ENCODE data around the gene CD93.

The CD93 gene

DNA sequence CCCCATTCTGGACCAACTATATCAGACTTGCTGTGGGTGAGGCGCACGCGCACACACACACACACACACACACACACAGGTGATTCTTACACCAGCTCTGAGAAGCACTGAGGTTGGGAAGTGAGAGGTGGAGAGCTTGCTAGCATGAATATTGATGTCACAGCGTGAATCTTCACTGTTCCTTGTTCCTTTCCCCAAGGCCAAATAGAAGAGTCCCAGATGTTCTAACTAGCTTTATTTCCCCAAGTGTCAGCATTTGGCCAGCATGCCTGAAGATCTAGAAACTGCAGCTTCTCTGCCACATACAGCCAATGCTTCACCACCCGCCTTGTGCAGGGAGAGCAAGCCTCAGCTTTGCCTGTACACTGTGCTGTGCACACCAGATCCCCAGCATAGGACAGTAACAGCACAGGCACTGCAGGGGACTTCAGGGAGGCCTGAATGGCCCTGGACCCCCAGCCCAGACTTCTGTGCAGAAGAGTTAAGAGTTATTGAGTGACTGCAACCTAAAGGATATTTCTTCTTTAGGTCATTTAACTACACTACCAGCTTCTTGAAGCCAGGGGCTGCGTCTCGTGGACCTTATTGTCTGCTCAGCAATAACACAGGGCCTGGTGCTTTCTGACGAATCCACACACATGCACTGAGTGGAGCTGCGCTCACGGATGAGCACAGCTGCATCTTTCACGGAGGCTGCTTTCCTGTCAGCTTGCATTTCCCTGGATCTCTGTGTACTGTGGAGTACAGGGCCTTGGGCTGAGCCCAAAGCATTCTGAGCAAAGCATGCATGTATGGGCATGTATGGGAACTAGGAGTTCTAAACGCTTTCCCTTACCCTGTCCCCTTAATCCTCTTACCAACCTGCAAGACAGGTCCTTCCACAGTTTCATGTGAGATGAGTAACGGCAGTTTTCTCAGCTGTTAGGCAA lies 13.9 kb upstream of the CD93 start:
- DNase-seq, result no peak

DNA sequence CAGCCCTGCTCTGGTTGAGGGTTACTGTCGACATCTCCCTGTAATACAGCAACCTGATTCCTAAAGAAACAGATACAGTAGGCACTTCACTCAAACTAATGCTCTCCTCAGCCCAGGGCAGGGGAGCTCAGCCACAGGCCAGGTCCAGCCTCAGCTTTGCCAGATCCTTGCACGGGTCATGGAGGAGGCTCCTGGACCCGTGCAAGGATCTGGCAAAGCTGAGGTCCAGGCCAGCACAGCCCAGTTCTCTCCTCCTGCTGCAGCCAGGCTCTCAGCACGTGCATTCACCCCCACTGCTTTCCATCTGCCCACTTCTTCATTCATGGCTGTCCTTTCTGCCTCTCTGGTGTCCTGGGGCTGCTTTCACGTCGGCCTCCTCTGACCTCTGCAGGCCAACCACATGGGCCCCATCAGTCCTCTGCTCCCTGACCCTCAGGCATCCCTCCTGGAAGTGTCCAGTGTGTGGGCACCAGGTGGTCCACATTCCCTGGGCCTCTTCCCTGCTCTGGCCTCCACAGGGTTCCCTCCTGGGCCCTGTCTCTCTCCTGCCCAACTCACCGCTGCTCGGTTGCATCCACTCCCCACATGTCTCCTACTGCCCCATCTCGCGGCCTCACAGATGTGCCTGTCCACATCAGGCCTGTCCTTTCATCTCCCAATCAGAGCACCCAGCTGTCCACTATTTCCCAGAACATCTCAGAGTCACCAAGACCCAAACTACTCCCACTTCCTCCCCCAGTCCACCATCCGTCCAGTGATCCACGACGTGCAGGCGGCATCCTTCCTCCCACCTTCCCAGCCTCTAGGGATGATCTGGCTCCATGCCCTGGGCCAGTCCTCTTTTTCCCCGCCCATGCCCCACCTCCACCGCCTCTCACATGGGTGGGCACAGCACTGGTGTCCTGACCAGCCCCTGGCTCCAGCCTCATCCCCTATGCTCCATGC lies 11.8 kb upstream of the CD93 start:
- no peak for DNase-seq

DNA sequence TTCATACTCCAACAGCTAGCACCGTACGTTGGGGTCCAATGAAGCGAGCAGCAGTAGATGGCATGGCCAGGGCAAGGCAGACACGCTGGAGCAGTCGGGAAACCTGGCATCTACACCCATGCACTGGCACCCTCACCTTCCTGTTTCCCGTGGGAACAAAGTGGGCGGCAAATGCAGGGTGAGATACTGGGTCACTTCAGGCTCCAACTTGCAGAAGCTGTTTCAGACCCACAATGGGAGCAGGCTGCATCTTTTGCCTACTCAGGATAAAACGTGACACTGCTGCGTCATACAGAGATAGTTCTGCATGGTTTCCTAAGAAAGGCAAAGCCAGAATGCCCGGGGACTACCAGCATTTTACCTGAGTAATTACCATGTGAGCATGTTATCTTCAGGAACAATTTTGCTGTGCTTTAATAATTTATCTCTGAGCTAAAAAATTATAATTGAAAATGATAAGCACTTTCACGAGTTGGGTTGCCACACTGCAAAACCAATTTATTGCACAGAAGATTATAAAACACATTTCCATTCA lies 10.9 kb upstream of the CD93 start:
- no peak for DNase-seq

DNA sequence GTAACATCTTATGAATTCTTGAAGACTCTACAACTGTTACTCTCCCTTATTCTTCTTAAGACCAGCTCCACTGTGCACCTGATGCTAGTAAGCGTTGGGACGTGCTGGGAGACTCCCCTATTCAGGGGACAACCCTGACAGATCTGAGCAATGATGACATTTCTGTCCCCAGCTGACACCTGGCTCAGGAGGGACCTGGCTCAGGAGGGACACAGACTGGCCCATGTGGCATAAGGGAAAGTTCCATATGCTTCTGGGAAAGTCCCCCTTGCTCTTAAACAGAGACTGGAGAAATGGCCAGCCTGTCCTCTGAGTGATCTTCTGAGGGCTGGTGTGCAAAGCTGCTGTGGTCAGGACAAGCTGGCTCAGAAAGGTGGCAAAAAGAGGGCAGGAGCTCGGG lies 10.0 kb upstream of the CD93 start:
- DNase-seq, result no peak

DNA sequence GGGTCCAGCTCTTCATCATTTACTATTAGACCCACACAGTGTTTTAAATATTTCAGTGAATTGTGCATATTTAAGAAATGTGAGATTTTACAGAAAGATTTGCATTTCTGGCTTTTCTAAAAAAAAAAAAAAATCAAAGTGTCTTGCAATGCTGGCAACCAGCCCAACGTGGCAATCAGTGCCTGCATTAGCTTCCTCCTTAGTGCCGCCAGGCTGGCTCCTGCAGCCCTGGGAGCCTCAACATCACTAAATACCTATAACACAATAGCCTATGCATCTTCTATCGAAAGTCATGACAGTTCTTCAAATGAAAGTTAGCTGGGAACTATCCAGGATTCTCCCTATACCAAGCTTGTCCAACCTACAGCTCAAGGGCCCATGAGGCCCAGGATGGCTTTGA lies 9.4 kb upstream of the CD93 start:
- DNase-seq, result no peak

DNA sequence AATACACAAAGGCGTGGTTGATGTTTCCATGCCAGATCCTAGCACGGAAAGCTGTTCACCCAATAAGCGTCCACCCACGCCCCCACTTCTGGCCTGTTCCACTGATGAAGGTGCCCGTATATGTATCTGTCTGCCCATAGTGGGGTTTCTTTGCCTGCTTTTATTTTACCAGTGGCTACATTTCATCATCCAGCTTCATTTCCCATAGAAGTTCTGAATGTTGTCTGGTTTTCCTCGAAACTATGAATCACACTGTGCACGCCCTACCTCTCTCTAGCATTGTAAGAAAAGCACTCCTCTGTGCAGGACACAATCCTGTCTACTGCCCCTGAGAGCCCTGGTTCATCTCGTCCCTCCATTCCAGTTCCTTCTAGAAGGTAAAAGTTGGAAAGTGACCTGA lies 8.8 kb upstream of the CD93 start:
- DNase-seq, result no peak

DNA sequence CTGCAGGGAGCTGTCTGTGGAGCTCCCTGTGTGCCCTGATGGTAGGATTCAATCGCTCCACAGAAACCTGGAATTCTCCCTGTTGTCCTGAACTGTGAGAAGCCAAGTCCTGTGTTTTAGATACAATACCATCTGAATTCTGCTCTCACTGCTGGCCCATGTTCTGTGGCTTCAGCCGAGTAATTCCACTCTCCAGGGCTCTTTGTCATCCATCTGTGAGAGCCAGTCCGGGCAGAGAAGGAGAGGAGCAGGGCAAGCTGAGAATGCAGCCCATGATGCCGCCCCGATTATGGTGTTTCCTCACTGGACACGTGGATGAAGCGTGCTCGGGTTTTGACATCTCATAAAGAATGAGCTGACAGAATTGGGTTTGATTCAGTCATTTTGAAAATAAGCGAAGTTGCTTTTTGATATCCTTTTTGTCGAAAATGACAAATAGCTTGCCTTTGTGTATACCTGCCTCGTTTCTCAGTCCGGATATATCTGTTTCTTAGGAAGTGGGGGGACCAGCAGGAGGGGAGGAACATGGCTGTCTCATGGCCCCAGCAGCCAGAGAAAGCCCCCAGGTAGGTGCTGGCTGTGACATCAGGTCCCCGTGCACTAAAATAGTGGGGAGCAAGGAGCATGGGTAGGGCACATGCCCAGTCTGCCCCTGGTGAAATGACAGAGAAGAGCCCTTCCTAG lies 8.2 kb upstream of the CD93 start:
- DNase-seq, result no peak

DNA sequence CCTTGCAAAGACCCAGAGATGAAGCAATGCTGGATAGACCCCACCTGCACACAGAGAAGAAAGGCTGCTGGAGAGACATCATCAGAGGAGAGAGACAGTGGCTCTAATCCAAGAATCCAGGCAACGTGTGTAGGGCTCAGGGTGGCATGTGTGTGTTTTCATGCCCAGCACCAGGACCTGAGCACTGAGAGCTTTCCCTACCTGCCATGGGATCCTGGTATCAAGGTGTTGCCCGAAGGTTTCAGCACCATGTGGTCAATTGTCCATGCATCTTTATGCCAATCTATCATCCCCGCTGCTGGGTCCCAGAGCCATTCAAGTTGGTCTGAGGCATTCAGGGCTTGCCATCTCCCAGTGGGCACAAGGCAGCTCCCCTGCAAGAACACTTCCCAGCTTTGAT lies 7.5 kb upstream of the CD93 start:
- no peak for DNase-seq

DNA sequence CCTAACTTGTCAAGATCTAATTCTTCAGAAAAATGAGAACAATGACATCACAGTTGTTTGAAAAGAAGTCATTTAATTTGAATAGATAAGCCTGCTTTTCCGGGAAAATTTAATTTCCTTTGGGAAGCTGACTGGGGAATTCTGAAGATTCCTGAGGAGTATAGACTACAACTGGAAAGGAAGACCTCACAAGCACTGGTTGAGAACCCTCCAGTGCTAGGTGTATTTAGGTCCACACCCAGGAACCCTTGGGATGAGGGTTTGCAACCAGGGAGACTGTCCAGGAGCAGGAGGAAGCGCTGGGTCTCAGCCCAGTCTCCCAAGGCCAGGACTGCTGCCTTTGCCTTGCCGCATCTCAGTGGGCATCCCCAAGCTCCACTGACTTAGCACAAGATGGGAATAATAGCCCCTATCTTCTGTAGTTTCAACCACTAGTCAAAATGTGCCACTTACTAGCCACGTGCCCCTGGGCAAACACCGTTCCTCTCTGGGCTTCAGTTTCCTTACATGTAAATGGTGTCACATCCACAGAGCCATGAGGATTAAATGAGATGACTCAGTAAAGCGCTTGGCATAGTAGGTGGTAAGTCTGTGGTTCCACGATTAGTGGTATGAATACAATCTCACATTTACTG lies 6.9 kb upstream of the CD93 start:
- DNase-seq, result no peak

DNA sequence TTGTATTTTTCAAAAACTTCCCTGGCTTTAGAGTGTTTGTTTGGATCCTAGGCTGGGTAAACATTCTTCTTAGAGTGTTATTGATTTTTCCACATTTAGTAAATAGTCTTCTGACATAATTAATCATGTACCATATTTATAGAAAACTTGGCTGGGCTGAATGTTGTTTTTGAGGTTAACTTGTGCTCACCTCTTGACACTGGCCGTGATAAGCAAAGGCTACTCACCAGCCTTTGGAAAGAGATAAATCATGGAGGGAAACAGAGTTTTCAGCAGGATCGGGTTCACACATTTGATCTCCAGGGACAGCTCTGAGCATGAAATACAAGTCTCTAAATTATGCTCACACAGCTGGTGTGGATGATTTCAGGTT lies 6.2 kb upstream of the CD93 start:
- DNase-seq, result no peak

DNA sequence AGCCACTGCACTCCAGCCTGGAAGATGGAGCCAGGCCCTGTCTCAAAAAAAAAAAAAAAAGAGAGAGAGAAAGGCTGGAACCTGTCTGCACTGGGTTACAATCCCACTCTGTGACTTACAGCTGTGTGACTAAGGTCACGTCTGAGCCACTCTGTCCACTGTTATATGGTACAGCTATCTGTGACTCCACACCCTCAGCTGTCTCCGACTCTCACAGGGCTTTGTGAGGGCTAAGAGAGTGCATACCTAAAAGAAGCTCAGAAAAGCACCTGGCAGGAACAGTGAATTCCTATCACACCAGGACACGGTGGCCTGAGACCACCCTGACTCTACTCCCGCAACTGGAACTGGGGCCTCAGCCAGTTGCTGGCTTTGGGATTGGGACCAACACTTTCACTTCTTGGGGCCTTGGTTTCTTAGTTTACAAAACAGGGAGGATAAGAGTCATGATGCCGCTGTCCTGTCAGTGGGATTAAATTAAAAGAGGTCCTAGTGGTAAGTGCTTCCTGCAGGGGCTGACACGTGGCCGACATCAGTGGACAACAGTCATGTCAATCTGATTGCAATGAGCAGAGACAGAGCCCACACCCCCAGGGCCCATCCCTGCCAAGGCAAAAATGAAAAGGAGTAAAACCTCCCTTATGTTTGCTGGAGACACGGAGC lies 5.7 kb upstream of the CD93 start:
- no peak for DNase-seq

DNA sequence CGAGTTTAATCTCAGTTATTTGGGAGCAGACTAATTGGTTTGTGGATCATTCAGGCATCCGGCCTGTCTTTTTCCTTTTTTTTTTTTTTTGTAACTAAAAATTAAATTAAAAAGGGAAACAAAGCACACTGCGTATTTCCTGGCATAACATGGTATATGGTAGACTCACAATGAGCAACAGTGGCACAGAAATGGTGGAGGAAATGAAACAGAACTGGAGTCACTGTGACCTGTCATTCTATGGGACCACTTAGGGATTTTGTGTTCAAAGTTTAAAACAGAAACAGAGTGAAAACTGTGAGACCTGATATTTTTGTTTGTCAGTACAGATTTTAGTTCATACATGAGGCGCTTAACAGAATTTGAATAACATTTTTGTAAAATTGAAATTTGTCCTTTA lies 4.8 kb upstream of the CD93 start:
- DNase-seq, result no peak

DNA sequence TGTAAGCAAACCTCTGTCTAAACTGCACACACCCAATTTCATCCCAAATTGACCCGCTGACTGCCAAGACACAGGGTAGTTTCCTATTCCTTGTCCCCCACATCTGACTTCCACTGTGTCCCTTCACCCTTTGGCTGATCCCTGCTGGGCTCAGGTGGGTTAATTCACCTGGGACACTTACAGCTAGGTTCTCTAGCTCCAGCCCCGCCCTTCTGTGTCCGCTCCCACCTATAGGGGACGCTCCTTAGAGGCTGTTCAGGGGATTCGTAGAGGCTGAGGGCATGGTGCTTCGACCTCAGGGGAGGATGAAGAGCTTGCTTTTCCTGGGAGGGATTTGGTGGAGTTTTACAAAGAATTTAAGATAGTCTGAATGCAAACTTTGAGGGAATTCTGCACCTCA lies 4.0 kb upstream of the CD93 start:
- DNase-seq, result no peak

DNA sequence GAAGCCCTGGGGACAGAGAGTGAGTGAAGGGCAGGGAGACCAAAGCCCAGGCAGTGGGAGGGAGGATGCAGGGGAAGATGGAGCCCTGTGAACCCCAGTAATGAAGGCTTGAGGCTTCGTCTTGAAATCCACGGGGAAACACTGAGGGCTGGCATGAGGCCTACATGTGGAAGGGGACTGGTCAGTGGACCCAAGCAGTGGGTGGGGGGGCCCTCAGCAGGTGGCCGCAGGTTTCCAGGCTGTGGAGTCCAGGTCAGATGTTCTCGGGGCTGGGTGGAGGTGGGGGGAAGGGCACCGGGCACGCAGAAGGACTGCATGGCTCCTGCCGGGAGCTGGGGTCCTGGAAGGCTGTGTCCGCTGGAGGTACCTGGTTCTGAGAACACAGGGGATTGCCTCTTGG lies 2.7 kb upstream of the CD93 start:
- no peak for DNase-seq

DNA sequence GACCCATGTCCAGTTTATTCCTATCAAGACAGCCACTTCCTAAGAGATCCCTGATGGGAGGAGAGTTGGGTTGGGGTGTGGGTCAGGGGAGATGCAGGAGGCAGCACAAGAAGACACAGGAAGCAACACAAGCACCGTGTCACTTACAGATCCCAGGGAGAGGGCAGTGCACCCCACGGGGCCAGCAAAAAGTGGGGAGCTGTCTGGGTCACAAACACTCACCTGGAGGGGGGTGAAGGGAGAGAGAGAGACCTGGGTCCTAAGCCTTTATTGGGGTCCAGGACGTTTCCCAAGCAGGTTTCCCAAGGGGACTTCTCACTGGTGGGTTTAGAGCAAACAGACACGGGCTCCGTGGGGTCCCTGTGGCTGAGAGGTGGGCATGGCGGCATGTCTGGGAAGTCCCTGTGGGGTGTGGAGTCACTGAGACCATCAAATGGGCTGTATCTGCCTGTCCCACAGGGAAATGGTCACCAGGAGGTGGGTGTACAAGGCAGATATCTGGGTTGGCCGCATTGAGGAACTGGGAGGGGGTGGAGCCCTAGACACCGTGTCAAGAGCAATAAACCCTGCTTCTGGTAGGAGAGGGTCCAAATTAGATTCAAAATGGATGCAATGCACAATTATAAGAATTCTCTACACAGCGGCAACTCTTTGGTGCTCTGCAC lies 1.6 kb upstream of the CD93 start:
- DNase-seq, result no peak

DNA sequence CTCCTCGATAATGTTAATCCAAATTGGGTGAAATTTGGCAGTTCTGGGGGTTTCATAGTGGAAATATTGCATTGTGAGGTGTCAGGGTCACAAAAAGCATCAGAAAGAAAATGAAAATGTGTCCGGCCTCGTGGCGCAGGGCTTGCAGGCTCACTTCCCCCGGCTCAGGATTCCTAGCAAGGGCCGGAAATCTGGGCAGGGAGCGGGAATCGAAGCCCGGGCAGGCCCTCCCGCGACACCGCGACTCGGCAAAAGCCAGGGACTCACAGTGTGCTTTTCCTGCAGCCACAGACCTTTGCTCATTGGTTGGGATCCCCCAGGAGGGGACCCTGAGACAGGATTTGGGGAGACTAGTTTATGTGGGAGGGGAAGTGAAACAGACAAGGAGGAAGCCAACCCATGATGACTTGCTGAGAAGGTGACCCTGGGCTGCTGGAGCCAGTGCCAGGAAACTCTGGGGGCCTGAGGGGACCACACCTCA lies 847 bp upstream of the CD93 start:
- DNase-seq, result no peak

DNA sequence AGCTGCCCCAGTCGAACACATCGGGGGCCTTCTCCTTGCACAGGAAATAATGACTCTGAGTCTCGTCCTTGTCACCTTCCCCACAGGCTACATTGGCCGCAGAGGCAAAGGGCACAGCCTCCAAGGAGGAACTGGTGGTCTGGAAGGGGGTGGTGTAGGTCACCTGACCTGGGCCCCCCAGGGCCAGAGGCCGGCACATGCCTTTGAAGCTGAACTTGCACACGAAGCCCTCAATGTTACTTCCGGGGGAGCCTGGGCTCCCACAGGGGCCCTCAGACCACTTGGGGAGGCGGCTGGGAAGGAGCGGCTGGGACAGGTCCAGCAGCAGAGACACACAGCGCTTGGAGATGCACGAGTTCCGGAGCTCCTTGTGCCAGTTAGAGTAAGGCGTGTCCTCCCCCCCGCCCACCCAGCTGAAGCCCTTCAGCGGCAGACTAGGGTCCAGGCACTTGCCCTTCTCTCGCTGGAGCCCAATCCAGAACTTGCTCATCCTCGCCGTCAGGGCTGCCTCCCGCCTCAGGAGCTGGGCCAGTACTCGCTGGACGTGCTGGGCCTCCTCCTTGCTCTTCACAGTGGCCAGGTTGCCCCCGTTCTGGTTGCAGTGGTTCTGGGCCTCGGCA lies 578 bp downstream of the CD93 start:
- DNase-seq, result no peak

DNA sequence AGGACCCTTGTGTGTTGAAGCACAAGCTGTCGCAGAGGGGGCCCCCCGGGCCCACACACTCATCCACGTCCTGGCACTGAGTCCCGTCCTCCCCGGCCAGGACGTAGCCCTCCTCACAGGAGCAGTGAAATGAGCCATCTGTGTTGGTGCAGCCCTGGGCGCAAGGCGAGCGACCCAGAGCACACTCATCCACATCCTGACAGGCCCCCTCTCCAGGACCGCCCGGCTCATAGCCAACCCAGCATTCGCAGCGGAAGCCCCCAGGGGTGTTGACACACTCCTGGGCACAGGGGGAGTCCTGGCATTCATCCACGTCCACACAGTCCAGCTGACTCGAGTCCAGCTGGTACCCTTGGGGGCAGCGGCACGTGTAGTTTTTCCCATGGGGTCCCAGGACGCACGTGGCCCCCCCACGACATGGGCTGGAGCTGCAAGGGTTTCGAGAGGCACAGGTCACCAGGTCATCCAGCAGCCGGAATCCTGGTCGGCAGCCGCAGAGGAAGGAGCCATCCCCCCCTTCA lies 1.2 kb downstream of the CD93 start:
- no peak for DNase-seq

DNA sequence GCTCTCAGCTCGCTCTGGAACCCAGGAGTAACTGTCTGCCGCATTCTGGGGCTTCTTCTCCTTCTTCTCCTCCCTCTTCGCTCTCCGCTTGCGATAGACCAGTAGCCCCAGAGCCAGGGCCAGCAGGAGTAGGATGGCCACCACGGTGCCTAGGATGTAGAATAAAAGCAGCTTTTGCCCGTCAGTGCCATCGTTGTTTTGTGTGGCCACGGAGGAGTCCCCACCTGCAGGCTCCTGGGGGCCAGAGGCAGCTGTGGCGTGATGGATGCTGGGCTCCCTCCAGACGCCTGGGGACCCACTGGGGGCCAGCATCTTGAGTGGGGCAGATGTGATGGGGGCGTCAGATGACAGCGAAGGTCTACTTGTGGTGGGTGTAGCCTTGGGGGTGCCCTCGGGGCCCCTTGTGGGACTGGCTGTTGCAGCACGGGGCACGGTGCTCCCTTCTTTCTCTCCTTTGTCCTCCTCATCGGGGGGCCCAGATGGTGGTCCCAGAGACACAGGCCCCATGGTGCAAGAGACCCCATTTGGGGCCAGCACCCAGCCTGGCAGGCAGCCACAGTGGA lies 1.8 kb downstream of the CD93 start:
- DNase-seq, result no peak

DNA sequence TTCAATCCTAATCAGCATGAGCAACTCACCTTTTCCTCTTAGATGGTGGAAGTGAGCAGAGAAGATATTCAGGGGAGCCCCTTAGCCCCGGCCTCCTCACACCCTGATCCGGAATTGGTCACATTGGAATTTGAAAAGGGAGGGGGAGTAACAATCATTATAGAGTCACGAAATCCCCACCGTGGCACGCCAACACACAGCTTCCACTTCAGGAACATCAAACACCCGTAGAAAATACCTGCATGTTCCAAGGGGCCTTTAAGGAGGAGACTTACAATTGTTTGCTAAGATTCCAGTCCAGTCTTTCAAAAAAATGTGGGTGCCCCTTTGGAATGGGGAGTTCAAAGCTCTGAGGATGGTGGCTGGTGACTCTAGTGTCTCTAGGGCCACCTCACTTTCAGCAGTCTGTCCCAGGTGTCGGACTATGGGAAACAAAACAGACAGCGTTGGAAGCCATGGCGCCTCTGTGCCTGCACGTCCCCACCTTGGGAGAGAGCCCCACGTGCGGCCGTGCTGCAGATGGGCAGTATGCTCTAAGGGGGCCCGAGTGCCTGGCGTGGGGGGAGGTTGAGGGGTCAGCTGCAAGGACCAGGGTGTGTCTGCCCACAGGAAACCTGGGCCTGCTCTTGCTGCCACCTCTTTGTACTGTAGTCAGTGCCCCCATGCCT lies 2.4 kb downstream of the CD93 start:
- no peak for DNase-seq
